ENCODE results near the gene ADD3.
A peak's percentile ranks its signal among the peaks of the same experiment; 100 is the strongest.

The ADD3 gene

GRCh38 chr10:110067960-110068770, 60.4 kb downstream of the ADD3 start:
- DNase-seq (ENCODE audit: low spot score) = no peak

- DNase-seq (ENCODE audit: low spot score) = no peak
Observed at GRCh38 chr10:110068780-110069179, 61.0 kb downstream of the ADD3 start.

GRCh38 chr10:110069502-110069982, 61.8 kb downstream of the ADD3 start:
- no peak for DNase-seq (ENCODE audit: low spot score)

- no peak for DNase-seq (ENCODE audit: low spot score)
Observed at GRCh38 chr10:110073896-110074295, 66.1 kb downstream of the ADD3 start.

GRCh38 chr10:110074298-110074697, 66.5 kb downstream of the ADD3 start:
- no peak for DNase-seq (ENCODE audit: low spot score)

- no peak for DNase-seq (ENCODE audit: low spot score)
Observed at GRCh38 chr10:110074758-110075671, 67.2 kb downstream of the ADD3 start.

- DNase-seq (ENCODE audit: low spot score) = no peak
Observed at GRCh38 chr10:110075686-110076085, 67.9 kb downstream of the ADD3 start.

- peak; percentile 62 for DNase-seq (ENCODE audit: low spot score)
Observed at GRCh38 chr10:110076559-110077318, 69.0 kb downstream of the ADD3 start.

- no peak for DNase-seq (ENCODE audit: low spot score)
Observed at GRCh38 chr10:110077436-110078130, 69.8 kb downstream of the ADD3 start.

GRCh38 chr10:110078317-110078716, 70.5 kb downstream of the ADD3 start:
- DNase-seq (ENCODE audit: low spot score) = no peak

- DNase-seq (ENCODE audit: low spot score) = no peak
Observed at GRCh38 chr10:110081911-110082310, 74.1 kb downstream of the ADD3 start.

GRCh38 chr10:110083884-110084283, 76.1 kb downstream of the ADD3 start:
- no peak for DNase-seq (ENCODE audit: low spot score)

- no peak for DNase-seq (ENCODE audit: low spot score)
Observed at GRCh38 chr10:110087682-110088081, 79.9 kb downstream of the ADD3 start.

GRCh38 chr10:110088367-110089104, 80.8 kb downstream of the ADD3 start:
- no peak for DNase-seq (ENCODE audit: low spot score)

GRCh38 chr10:110091830-110092229, 84.0 kb downstream of the ADD3 start:
- DNase-seq (ENCODE audit: low spot score) = no peak

GRCh38 chr10:110093722-110094121, 85.9 kb downstream of the ADD3 start:
- no peak for DNase-seq (ENCODE audit: low spot score)

GRCh38 chr10:110094786-110095185, 87.0 kb downstream of the ADD3 start:
- DNase-seq (ENCODE audit: low spot score) = no peak

GRCh38 chr10:110101464-110102144, 93.8 kb downstream of the ADD3 start:
- DNase-seq (ENCODE audit: low spot score) = no peak

GRCh38 chr10:110103921-110104461, 96.2 kb downstream of the ADD3 start:
- DNase-seq (ENCODE audit: low spot score) = no peak

GRCh38 chr10:110105873-110106272, 98.1 kb downstream of the ADD3 start:
- no peak for DNase-seq (ENCODE audit: low spot score)
